ENCODE measurements around the gene RNF123.

GRCh38 chr3:49654955-49655556 is 34.3 kb upstream of the RNF123 start:
- TF ChIP-seq CTCF (IDR thresholded peaks at IDR 0.05) (no peak), POLR2AphosphoS5 (IDR thresholded peaks at IDR 0.05; ENCODE audit: low read depth, low read length) (no peak)

Data from Panc1 (cell line).